A673 (cell line): ENCODE measurements around the gene CTSC. TPM values are rescaled to one million over a fixed set of nuclear protein-coding genes. Genes with fewer than 3 reads are reported as not detected.

Experiments
- BruUV-seq: library from RNA; stranded (reverse); fragments of 400-500 nt; replicated peaks from 2 replicates; lab custom pipeline; 2021; lab: Mats Ljungman, UMichigan
- CTCF ChIA-PET: fragments of 300-600 bp; sonication (Branson Sonifier 250); formaldehyde crosslinking; loops from one replicate; lab custom pipeline; 2022; ENCODE audit warnings: antibody characterized with exemption; lab: Charles Lee
- POLR2A ChIA-PET: fragments of 300-600 bp; sonication (Branson Sonifier 250); formaldehyde crosslinking; loops from one replicate; lab custom pipeline; 2022; ENCODE audit warnings: antibody characterized with exemption; ENCODE audit not compliant: low non-redundant PET; lab: Charles Lee
- DNase-seq: peaks from one replicate; pipeline ENCODE4 v3.0.0-alpha.2; 2015; ENCODE audit warnings: low spot score
- H3K27ac ChIP-seq: fragments of 200-600 bp; sonication (generic); 2 replicates; pipeline ENCODE4 v1.5.1; 2016; ENCODE audit warnings: mixed run types, low read depth, mild to moderate bottlenecking, mixed read lengths, antibody characterized with exemption, low read length; ENCODE audit not compliant: poor library complexity, severe bottlenecking
- H3K27me3 ChIP-seq: fragments of 200-600 bp; sonication (generic); replicated peaks from 2 replicates; pipeline ENCODE4 v1.6.1; 2017; ENCODE audit warnings: mixed run types, low read depth, mild to moderate bottlenecking, mixed read lengths, antibody characterized with exemption, low read length; ENCODE audit not compliant: insufficient read depth, poor library complexity
- H3K36me3 ChIP-seq: fragments of 200-600 bp; sonication (generic); 2 replicates; pipeline ENCODE4 v1.6.1; 2016; ENCODE audit warnings: mixed run types, mild to moderate bottlenecking, mixed read lengths, antibody characterized with exemption, low read length; ENCODE audit not compliant: insufficient read depth, poor library complexity, severe bottlenecking
- H3K4me1 ChIP-seq: fragments of 200-600 bp; sonication (generic); 2 replicates; pipeline ENCODE4 v1.6.1; 2017; ENCODE audit warnings: mixed run types, mild to moderate bottlenecking, mixed read lengths, antibody characterized with exemption, low read length; ENCODE audit not compliant: insufficient read depth, poor library complexity, severe bottlenecking
- H3K4me3 ChIP-seq: fragments of 200-600 bp; sonication (generic); 2 replicates; pipeline ENCODE4 v1.5.1; 2016; ENCODE audit warnings: low read depth, mixed run types, mild to moderate bottlenecking, mixed read lengths, low read length; ENCODE audit not compliant: poor library complexity, severe bottlenecking
- H3K9me3 ChIP-seq: fragments of 200-600 bp; sonication (generic); 2 replicates; pipeline ENCODE4 v1.6.1; 2016; ENCODE audit warnings: mixed run types, low read depth, mild to moderate bottlenecking, mixed read lengths, antibody characterized with exemption, low read length; ENCODE audit not compliant: poor library complexity, severe bottlenecking
- EZH2 ChIP-seq: fragments of 200-600 bp; sonication (generic); IDR thresholded peaks from 2 replicates; pipeline ENCODE4 v1.6.1; 2017; ENCODE audit warnings: borderline replicate concordance, low read depth, mild to moderate bottlenecking, mixed read lengths, antibody characterized with exemption, low read length; ENCODE audit not compliant: poor library complexity, severe bottlenecking
- intact Hi-C: fragments of 100-400 bp; cut with micrococcal nuclease; formaldehyde crosslinking; loops from one replicate; pipeline ENCODE4 v1.10.0; 2022; ENCODE audit not compliant: unreplicated experiment
- total RNA-seq: library from RNA; stranded (reverse); gene quantifications from 2 replicates; pipeline ENCODE4 v1.2.3, GENCODE V29; 2021
- TF ChIP-seq, protein P1 (sequence below): fragments of 300-800, 200-600 bp; sonication (generic); conservative IDR thresholded peaks from 2 replicates; pipeline ENCODE4 v1.5.1; 2017; ENCODE audit warnings: low read depth, mild to moderate bottlenecking, antibody characterized with exemption, low read length, moderate library complexity, mixed read lengths

The CTSC gene
- total RNA-seq, 1 experiment from 2014 or later, result 116 TPM

DNA sequence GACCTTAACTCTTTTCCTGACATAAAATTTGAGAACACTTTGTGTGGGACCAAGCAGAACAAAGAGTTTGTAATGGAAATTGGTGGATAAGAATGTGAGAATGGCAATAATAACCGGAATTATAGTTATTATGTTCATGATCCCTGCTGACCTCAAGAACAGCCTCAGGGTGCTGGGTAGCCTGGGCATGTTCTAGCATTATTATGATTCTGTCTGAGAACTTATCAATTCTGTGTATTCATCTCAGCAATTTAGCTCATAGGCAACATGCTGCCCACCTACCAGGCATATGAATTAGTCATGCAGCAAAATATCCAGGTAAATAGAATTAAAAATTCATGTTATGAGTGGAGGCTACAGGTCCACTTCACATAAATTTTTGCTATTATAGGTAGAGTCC, 61.9 kb downstream of the CTSC start:
- TF ChIP-seq, protein P1, sequence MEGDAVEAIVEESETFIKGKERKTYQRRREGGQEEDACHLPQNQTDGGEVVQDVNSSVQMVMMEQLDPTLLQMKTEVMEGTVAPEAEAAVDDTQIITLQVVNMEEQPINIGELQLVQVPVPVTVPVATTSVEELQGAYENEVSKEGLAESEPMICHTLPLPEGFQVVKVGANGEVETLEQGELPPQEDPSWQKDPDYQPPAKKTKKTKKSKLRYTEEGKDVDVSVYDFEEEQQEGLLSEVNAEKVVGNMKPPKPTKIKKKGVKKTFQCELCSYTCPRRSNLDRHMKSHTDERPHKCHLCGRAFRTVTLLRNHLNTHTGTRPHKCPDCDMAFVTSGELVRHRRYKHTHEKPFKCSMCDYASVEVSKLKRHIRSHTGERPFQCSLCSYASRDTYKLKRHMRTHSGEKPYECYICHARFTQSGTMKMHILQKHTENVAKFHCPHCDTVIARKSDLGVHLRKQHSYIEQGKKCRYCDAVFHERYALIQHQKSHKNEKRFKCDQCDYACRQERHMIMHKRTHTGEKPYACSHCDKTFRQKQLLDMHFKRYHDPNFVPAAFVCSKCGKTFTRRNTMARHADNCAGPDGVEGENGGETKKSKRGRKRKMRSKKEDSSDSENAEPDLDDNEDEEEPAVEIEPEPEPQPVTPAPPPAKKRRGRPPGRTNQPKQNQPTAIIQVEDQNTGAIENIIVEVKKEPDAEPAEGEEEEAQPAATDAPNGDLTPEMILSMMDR, result no peak
- no peak for TF ChIP-seq EZH2
- H3K4me3 ChIP-seq, result no peak overlapping the region
- H3K36me3 ChIP-seq, result no peaks in the 10 kb centered on the region
- H3K27me3 ChIP-seq, result no peaks in the 10 kb centered on the region
- POLR2A ChIA-PET, result no interaction called here
- H3K4me1 ChIP-seq, result no peaks in the 10 kb centered on the region
- no peak for DNase-seq
- BruUV-seq, result no TSS peak
- intact Hi-C loops, result no loop called here
- CTCF ChIA-PET, result no interaction called here
- H3K27ac ChIP-seq, result no peak overlapping the region
- H3K9me3 ChIP-seq, result no peaks in the 10 kb centered on the region

- no TSS peak for BruUV-seq
- no peaks in the 10 kb centered on the region for H3K4me1 ChIP-seq
- ChIA-PET CTCF (no interaction called here), POLR2A (no interaction called here)
- no peaks in the 10 kb centered on the region for H3K9me3 ChIP-seq
- intact Hi-C loops, result no loop called here
- no peaks in the 10 kb centered on the region for H3K27me3 ChIP-seq
- H3K36me3 ChIP-seq, result no peaks in the 10 kb centered on the region
- no peak overlapping the region for H3K27ac ChIP-seq
- no peak for TF ChIP-seq EZH2
- TF ChIP-seq, protein P1, result no peak
- H3K4me3 ChIP-seq, result no peak overlapping the region
- no peak for DNase-seq
Observed at GRCh38 chr11:88266919-88267318, 70.6 kb downstream of the CTSC start.

DNA sequence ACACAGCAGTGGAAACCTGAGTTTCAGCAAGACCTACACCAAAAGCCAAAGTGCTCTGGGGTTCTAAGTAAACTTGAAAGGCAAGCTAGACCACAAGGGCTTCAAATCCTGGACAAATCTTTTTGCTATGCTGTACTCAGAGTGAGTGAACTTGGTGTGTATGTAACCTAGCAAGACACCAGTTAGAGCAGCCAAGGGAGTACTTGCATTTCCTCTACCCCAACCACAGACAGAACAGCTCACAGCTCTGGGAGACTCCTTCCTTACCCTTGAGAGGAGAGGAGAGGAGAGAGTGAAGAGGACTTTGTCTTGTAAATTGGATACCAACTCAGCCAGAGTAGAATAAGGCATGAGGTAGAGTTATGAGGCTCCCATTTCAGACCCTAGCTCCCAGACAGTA, 71.4 kb downstream of the CTSC start:
- Histone ChIP-seq H3K27me3 (no peaks in the 10 kb centered on the region), H3K4me1 (no peaks in the 10 kb centered on the region), H3K9me3 (no peaks in the 10 kb centered on the region), H3K36me3 (no peaks in the 10 kb centered on the region), H3K4me3 (no peak overlapping the region), H3K27ac (no peak overlapping the region)
- POLR2A ChIA-PET, result no interaction called here
- DNase-seq, result no peak
- TF ChIP-seq EZH2, result no peak
- TF ChIP-seq, protein P1, result no peak
- intact Hi-C loops, result no loop called here
- CTCF ChIA-PET, result no interaction called here
- BruUV-seq, result no TSS peak
